ENCODE data around the gene IFITM2. TPM values are rescaled to one million over a fixed set of nuclear protein-coding genes. Genes with fewer than 3 reads are reported as not detected.

The IFITM2 gene
- total and polyA plus RNA-seq, 2 of the 13 experiments (the other 11 are each of a cell fraction or from before 2014, with no cell fraction given) = 13.8 to 267 TPM

- Histone ChIP-seq H3K4me3 (replicated peaks in 1 of 3; ENCODE audit: insufficient read depth in 1 of 3, low read depth in 2 of 3, low read length in 3 of 3) (no peak overlapping the region), H3K4me2 (ENCODE audit: low read depth, low read length) (no peak overlapping the region), H4K20me1 (ENCODE audit: insufficient read depth, low read length) (no peaks in the 10 kb centered on the region), H3K36me3 (replicated peaks in 1 of 2; ENCODE audit: control insufficient read depth in 1 of 2, insufficient read depth in 2 of 2, low read length in 2 of 2) (no peaks in the 10 kb centered on the region), H3K27ac (ENCODE audit: extremely low read length, insufficient read depth, low read length) (no peak overlapping the region), H2AFZ (ENCODE audit: low read length) (no peak overlapping the region), H3K9ac (ENCODE audit: insufficient read depth, low read depth, low read length) (no peak overlapping the region), H3K79me2 (ENCODE audit: insufficient read depth, low read length) (no peaks in the 10 kb centered on the region), H3K27me3 (ENCODE audit: control insufficient read depth in 1 of 2, insufficient read depth in 2 of 2, low read length in 2 of 2) (peaks cover 1 to 2% of the 10 kb centered on the region in 2 experiments; a peak in 2 of 5 replicates), H3K4me1 (ENCODE audit: insufficient read depth, low read length) (no peaks in the 10 kb centered on the region; the same call in 1 of the 2 replicates), H3K9me3 (ENCODE audit: low read length) (no peaks in the 10 kb centered on the region)
- ATAC-seq (no peak), DNase-seq (ENCODE audit: low spot score) (no peak), FAIRE-seq (no peak)
- intact Hi-C loops (cut with micrococcal nuclease; ENCODE audit: unreplicated experiment) (no loop called here), in situ Hi-C loops (cut with HindIII; ENCODE audit: extremely low pct_ligation_motif_present, low pct_unique_long_range_greater_than_20kb) (no loop called here)
- 47% methylated on average over 3 of the region's 3 CpGs for WGBS (ENCODE audit: low lambda C conversion rate)
- POLR2A ChIA-PET = no interaction called here
- TF ChIP-seq HNRNPUL1 (IDR thresholded peaks at IDR 0.05; ENCODE audit: low read depth, low read length) = no peak
- no peak for TF ChIP-seq ZBTB20 (CRISPR knock-in tag; IDR thresholded peaks at IDR 0.05; ENCODE audit: borderline replicate concordance, low read depth)
- no peak for TF ChIP-seq RXRA (CRISPR knock-in tag; IDR thresholded peaks at IDR 0.05)
- TF ChIP-seq MAFF (IDR thresholded peaks at IDR 0.05; ENCODE audit: low read depth, low read length) = peak; percentile 77
- peak; percentile 83 to 84 for TF ChIP-seq MAFK (conservative IDR thresholded peaks at IDR 0.05 in 1 of 2, IDR thresholded peaks at IDR 0.05 in 1 of 2; ENCODE audit: low read length in 2 of 2)
- TF ChIP-seq KLF12 (CRISPR knock-in tag; IDR thresholded peaks at IDR 0.05; ENCODE audit: borderline replicate concordance) = no peak
- no peak for TF ChIP-seq SATB2 (CRISPR knock-in tag; IDR thresholded peaks at IDR 0.05)
- CTCF ChIA-PET (ENCODE audit: low intra/inter-chr PET ratio, low total read pairs) = no interaction called here
- BruUV-seq (replicated peaks) = no TSS peak
Measured at GRCh38 chr11:342328-342727, 34.7 kb downstream of the IFITM2 start.

DNA sequence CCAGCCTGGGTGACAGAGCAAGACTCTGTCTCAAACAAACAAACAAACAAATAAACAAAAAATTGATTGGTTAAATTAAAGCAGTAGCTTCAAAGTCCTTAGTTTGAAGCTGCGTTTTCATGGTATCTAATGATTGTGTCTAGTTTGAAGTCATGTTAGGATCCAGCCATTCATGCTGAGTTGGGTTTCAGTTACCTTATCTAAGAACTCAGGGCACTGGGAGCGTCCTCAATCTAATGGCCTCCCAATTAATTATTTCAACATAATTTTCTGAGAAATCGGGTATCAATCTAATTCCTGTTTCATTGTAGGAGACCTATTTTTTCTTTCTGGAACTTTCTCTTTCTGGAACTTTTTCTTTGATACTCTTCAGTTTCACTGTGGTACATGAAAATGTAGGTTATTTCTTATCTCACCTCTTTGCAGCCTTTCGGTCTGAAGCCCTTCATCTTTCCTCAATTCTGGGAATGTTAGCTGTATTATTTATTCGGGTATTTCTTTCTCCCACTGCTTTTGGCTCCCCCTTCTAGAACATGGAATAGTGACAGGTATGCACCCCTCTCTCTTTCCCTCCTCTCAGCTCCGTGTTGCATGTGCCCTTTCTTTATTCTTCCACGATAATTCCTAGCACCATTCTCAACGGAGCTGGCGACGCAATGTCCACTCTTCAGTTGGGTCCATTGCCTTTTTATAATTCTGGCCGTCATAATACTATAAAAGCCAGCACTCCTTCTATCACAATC lies 37.4 kb downstream of the IFITM2 start:
- Histone ChIP-seq H3K4me1 (ENCODE audit: insufficient read depth, low read length) (peaks cover 18% of the 10 kb centered on the region), H3K4me2 (ENCODE audit: low read depth, low read length) (no peak overlapping the region), H4K20me1 (ENCODE audit: insufficient read depth, low read length) (no peaks in the 10 kb centered on the region), H2AFZ (ENCODE audit: low read length) (no peak overlapping the region), H3K36me3 (replicated peaks in 1 of 2; ENCODE audit: control insufficient read depth in 1 of 2, insufficient read depth in 2 of 2, low read length in 2 of 2) (no peaks in the 10 kb centered on the region), H3K79me2 (ENCODE audit: insufficient read depth, low read length) (no peaks in the 10 kb centered on the region), H3K27me3 (ENCODE audit: control insufficient read depth in 1 of 2, insufficient read depth in 2 of 2, low read length in 2 of 2) (peaks cover 1 to 2% of the 10 kb centered on the region in 2 experiments; a peak in 2 of 5 replicates), H3K27ac (ENCODE audit: extremely low read length, insufficient read depth, low read length) (no peak overlapping the region), H3K4me3 (replicated peaks in 1 of 3; ENCODE audit: insufficient read depth in 1 of 3, low read depth in 2 of 3, low read length in 3 of 3) (no peak overlapping the region), H3K9me3 (ENCODE audit: low read length) (no peaks in the 10 kb centered on the region), H3K9ac (ENCODE audit: insufficient read depth, low read depth, low read length) (no peak overlapping the region)
- ATAC-seq (no peak), DNase-seq (ENCODE audit: low spot score) (no peak), FAIRE-seq (no peak)
- ChIA-PET CTCF (ENCODE audit: low intra/inter-chr PET ratio, low total read pairs) (no interaction called here), POLR2A (no interaction called here)
- in situ Hi-C loops (cut with HindIII; ENCODE audit: extremely low pct_ligation_motif_present, low pct_unique_long_range_greater_than_20kb) = no loop called here
- TF ChIP-seq SIN3A (IDR thresholded peaks at IDR 0.05; ENCODE audit: borderline replicate concordance, low read depth, low read length) = no peak
- intact Hi-C loops (cut with micrococcal nuclease; ENCODE audit: unreplicated experiment) = no loop called here
- BruUV-seq (replicated peaks) = no TSS peak
- WGBS (ENCODE audit: low lambda C conversion rate) = 55% methylated on average over 11 of the region's 11 CpGs

Measured in HepG2 (cell line).